HG02798 (cell line): ENCODE results near the gene PAPOLA.

Experiments
- ATAC-seq: cut with Tn5 transposase; IDR thresholded peaks from one replicate; pipeline ENCODE4 v1.9.1; 2021; ENCODE audit warnings: mild to moderate bottlenecking; ENCODE audit not compliant: unreplicated experiment, poor library complexity

The PAPOLA gene

DNA sequence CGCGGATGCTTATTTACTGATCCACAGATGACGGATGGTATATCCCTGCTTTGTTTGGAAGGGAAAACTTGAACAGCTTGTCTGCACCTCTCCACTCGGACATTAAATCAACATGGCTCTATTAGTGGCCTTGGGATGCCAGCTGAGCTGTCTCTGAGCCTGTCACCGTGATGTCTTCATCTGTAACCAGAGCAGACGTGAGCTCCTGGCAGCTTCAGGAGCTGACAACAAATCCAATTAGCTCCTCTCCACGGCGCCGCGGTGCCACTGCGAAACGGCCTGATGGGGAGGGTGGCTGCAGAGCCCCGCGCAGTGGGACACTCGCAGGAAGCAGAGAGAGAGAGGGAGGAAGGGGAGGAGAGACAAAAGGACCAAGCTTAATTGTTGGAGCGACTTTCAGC, 112.3 kb downstream of the PAPOLA start:
- no peak for ATAC-seq

GRCh38 chr14:96616161-96616721, 114.1 kb downstream of the PAPOLA start:
- no peak for ATAC-seq
